Skin epidermis (tissue), 12 donors: ENCODE data around the gene PRDM15.

Experiments
- H3K27ac ChIP-seq, 21 experiments: fragments of 200-600 bp; sonication (generic) in 11 of 21; one replicate each; pipeline ENCODE4 v1.5.0; 2020; ENCODE audit warnings: mild to moderate bottlenecking in 3 of 21, inconsistent platforms in 2 of 21, moderate library complexity in 2 of 21
- H3K4me3 ChIP-seq, 7 experiments: fragments of 200-600 bp; sonication (generic) in 2 of 7; one replicate each; pipeline ENCODE4 v1.5.0; 2020; ENCODE audit warnings: inconsistent platforms in 2 of 7, mild to moderate bottlenecking in 2 of 7, moderate library complexity in 1 of 7

PRDM15 gene

DNA sequence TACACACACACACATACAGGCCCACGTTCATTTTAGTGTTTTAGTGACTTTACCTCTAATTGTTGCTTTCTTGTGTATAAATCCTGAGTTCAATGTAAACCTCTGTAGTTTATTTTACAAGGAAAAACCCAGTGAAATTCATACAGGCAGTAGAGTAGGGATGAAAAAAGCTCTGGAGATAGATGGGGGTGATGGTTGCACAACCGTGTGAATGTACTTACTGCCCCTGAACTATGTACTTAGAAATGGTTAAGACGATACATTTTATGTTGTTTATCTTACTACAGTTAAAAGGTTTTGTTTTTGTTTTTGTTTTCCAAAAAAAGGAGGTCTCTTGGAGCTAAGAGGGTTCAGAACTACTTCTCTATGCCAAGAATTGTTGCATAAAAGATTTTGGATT lies 29.7 kb upstream of the PRDM15 start:
- H3K27ac ChIP-seq, result no peak overlapping the region
- H3K4me3 ChIP-seq, result no peak overlapping the region

DNA sequence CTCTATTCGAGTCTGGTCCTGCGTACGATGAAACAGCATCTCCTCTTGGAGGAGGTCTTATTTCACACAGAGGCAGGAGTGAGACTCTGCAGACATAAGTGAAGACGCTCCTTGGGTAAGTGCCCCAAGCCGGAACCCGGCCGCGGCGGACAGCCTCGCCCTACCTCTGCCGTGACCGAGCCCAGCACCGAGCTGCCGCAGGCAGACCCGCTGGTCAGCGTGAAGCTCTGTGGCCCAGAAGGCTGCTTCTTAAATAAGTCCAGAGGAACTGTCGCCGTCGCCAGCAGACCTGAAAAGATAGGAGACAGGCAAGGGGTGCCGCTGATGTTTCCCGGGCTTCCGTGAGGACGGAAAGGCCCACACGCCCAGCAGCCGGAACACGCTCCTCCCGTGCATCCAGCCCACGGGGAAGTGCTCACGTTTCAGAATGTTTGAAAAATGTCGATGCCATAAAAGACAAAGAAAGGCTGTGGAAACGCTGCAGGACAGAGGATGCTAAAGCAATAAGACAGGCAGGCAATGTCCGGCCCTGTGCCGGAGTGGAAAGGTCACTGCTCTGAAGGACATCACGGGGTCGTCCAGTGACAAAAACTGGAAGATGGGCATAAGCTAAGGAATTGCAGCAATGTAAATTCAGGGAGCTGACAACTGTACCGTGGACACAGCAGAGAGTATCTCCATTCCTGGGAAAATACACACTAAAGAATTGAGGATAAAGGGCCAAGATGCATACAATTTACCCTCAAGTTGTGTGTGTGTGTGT lies 28.5 kb upstream of the PRDM15 start:
- Histone ChIP-seq H3K27ac (no peak overlapping the region), H3K4me3 (no peak overlapping the region)

DNA sequence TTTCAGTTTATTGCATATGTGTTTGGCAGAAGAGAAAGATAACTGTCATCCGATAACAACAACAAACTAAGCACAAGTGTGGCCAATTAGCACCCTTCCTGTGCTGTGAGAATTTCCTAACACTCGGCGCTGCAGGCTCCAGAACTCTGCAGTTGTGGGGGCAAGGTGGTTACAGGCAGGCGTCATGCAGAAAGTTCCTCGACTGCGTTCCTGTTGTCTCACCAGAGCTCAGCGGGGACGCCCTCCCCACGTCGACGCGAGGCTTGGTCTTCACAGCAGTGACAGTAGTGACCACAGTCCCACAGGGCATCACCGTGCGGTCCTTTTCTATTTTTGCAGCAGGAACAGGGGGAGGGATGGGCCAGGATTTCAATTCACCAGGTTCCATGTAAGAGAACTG lies 27.6 kb upstream of the PRDM15 start:
- Histone ChIP-seq H3K4me3 (no peak overlapping the region), H3K27ac (no peak overlapping the region)

DNA sequence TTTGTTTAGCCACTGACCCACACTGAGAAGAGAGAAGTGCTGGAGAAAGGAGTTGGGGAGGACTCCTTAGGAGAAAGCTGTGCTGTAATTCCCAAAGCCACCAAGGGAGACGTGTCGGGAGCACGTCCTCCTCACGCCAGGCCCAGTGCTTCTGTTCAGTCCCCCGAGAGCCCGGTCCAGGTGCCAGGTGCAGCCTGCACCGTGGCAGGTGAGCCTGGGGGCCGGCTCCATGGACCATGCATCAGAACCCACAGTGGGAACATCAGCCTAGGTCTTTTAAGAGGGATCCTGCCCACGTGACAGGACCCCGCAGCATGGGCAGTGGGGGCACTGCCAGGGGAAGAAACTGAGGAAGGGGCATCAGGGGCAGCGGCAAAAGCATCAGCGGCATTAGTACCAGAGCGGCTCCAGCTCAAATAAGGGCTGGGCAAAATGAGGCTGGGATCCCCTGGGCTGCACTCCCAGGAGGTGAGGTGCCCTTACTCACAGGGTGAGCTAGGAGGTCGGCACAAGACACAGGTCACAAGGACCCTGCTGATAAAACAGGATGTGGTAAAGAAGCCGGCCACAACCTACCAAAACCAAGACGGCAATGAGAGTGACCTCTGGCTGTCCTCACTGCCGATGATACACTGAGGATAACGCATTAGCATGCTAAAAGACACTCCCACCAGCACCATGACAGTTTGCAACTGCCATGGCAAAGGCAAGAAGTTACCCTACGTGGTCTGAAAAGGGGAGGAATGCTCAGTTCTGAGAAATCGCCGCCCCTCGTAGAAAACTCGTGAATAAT lies 24.6 kb upstream of the PRDM15 start:
- Histone ChIP-seq H3K4me3 (no peak overlapping the region), H3K27ac (no peak overlapping the region)

DNA sequence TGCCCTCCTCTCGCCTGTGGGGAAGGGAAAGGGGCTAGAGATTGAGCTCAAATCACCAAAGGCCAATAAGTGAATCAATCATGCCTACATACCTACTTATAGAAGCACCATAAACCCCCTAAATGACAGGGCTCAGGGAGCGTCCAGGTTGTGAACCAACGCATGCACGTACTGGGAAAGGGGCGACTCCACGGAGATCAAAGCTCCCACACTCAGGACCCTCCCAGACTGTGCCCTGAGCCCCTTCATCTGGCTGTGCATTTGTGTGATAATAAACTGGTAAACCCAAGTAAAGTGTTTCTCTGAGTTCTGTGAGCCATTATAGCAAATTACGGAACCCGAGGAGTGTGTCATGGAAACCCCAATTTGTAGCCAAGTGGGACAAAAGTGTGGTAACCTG lies 23.8 kb upstream of the PRDM15 start:
- H3K27ac ChIP-seq, result no peak overlapping the region
- H3K4me3 ChIP-seq, result no peak overlapping the region

DNA sequence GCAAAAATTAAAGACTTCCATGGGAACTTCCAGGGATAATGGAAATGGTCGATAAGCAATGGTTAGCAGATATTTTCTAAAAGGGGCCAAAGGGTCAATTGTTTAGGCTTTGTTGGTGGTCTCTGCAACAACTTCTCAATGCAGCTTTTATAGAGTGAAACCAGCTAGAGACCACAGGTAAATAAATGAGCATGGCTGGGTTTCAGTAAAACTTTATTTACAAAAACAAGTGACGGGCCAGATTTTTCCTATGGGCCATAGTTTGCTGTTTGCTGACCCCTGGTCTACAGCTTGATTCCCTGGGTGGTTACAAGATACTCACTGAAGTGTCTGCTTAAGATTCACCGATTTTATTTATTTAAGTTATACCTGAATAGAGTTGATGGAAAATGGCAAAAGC lies 22.6 kb upstream of the PRDM15 start:
- Histone ChIP-seq H3K27ac (no peak overlapping the region), H3K4me3 (no peak overlapping the region)

DNA sequence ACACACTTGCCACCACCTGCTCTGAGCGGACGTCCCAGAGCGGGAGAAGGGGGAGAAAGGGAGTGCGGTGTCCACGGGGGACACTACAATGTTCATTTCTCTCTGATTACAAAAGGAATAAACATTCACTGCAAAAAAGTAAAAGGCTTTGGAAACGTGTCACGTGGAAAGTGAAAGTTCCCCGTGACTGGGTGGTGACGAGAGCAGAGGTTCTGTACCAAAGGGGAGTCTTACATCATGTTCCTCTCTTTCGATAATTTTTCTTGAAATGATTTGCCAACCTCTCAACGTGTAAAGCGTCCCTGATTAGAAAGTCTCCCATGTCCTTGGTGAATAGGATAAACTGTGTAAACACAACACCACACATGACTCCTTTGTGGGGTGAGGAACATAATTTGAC lies 22.0 kb upstream of the PRDM15 start:
- no peak overlapping the region for H3K4me3 ChIP-seq
- H3K27ac ChIP-seq, result no peak overlapping the region

DNA sequence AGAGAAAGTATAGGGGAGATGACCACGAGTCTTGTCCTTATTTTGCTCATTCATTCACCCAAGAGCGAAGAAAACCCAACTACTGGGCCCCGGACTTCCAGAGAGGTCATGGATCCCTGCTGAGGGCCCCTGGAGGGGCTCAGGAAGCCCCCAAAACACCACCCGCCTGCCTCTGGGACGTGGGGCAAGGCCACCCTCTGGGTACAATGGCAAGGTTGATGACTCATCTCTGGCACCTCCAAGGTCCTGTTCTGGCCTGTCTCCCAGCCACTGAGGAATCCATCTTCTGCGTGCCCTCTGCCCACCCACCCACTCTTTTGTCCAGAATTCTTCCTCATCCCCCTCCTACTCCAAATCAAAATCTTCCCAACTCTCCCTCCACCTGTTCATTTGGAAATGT lies 21.3 kb upstream of the PRDM15 start:
- Histone ChIP-seq H3K27ac (no peak overlapping the region), H3K4me3 (no peak overlapping the region)

DNA sequence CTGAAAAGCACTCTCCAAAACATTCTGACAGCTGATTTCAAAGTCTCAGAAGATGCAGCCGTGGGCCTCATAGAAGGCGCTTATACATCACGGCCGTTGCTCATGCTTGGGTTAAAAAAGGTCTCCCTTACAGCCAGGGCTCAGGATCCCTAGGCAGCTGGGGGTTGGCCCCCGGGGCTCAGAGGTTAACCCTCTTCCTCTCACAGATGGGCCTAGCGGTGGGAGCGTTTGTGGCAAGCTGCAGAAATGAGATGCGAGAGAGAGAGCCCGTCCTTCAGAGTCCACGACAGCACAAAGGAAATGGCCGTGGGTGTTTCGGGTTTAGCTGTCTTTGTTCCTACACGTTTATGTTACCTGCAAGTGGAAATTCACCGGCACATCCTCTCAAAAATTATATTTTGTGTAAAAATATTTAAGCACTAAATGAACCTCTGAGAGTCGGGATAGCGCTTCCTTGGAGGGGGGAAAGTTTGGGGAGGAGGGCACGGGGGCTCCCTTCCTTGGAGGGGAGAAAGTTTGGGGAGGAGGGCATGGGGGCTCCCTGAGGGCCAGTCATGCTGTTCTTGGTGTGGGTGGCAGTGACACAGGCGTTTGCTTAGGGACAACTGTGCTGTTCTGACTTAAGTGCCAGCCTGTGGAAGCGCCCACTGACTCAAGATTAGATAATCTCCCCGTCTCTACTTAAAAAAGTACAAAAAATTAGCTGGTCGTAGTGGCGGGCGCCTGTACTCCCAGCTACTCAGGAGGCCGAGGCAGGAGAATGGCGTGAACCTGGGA lies 20.5 kb upstream of the PRDM15 start:
- H3K4me3 ChIP-seq, result no peak overlapping the region
- peak overlapping the region in 1 of 21 experiments; percentile 53 for H3K27ac ChIP-seq

DNA sequence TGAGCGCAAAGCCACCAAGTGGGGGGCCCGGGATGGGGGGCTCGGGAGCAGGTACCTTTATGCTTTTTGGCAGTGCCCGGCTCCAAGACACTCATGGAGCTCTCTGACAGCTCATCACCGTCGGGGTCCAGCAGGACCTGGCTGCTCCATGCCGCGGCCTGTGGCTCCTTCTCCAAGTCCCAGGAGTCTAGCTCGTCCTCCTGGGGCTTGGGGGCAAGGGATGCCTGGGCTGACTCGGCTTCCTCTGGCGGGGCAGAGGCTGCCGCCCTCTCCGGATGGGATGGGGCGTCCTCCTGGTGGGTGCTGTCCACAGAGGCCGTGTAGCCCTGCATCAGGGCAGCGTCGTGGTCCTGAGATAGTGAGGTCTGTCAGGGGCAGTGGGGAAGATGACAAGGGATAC lies 19.9 kb upstream of the PRDM15 start:
- no peak overlapping the region for H3K4me3 ChIP-seq
- H3K27ac ChIP-seq, result peak overlapping the region in 1 of 21 experiments; percentile 0

DNA sequence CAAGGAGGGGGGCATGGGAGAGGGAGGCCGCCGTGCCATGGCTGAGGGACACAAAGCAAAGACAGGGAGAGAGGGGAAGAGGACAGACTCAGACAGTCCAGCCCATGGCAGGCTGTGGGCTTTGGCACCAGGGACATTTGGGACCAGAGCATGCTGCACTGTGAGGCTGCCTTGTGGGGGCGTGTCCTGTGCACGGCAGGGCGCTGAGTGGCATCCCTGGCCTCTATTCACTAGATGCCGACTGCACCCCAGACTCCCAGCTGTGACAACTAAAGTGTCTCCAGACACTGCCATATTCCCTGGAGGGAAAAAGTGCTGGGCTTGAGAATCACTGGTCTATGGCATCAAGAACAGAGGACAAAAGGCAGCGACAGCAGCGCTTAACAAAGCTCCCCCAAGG lies 18.6 kb upstream of the PRDM15 start:
- Histone ChIP-seq H3K4me3 (no peak overlapping the region), H3K27ac (no peak overlapping the region)

DNA sequence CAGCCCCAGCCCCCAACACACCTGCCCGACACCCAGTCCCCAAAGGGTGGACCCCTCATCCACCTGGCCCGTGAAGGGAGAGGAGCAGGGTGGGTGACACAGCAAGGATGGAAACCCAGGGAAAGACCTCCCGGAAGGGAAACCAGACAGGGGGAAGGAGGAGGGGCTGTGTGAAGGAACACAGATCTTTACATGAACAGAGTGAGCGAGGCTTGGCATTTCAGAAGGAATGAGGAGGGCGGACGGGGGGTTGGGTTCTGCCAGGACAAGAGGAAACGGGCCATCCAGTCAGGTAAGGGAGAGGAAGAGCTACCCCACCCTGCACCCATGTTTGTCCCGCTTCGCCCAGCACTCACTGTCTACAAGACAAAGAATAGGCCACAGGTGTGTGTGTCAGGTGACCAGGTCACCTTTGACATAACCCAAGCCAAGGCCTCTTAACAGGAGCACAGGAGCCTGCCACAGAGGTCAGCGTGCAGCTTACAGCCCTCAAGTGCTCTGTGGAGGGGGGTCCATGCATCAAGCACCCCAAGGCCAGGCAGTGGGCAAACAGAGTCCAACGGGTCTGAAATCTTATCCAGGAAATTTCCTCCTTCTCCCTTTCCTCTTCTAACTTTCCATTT lies 18.0 kb upstream of the PRDM15 start:
- no peak overlapping the region for H3K27ac ChIP-seq
- H3K4me3 ChIP-seq, result no peak overlapping the region

DNA sequence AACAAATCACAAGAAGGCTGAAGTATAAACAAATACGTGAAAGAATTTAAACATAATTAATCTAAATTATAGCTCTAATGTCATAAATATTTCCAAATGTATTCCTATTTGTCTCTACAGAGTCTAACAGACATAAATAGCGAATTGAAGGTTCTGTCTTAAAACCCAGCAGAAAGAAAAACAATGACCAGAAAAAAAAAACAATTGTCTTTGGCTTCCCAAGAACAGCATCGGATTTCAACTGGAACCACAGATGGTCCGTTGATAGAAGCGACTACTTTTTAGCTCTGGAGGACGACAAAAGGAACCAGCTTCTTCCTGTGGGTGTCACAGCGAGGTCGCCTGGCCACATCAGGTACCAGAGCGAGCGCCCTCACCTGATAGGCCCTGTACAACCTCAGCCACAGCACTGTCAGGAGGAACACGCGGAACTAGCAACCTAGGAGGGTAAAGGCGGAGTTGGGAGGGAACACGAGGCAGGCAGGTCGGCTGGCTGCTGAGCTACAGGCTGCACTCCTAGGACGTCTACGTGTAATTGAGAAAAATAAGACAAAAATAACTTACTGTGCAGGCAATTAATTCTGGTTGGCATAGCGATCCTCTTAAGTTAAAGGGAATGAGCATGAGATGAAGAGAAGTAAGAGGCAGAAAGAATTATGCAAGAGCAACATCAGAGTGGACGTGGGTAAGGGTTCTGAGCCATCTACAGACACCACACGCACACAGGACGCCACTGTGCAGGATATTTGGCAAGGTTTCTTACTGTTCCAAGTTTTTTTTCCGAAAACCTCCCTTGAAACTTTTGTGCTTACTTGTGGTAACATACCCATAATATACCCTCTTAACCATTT lies 16.7 kb upstream of the PRDM15 start:
- Histone ChIP-seq H3K4me3 (no peak overlapping the region), H3K27ac (no peak overlapping the region)

DNA sequence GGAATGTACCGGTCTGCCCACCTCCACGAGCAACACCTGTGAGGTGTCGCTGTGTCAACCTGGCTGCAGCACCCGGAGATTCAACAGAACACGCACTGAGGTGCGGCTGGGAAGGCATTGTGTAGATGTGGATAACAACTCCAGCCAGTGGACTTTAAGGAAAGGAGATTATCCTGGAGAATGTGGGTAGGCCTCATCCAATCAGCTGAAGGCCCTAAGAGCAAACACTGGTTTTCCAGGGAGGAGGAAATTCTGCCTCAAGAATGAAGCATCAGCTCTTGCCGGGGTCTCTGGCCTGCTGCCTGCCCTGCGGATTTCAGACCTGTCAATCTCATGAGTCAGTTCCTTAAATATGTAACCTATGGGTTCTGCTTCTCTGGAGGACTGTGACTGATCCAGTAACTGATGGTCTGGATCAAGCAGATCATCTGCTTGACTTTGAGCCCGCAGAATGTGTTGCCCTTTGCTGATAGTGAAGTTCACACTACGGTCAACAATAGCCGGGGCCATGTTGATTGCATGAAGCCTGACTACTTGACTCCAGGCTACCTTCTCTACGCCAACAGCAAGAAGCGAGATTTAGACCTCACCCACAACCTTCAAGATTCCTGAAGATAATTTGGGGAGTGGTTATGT lies 15.9 kb upstream of the PRDM15 start:
- Histone ChIP-seq H3K27ac (no peak overlapping the region), H3K4me3 (no peak overlapping the region)

DNA sequence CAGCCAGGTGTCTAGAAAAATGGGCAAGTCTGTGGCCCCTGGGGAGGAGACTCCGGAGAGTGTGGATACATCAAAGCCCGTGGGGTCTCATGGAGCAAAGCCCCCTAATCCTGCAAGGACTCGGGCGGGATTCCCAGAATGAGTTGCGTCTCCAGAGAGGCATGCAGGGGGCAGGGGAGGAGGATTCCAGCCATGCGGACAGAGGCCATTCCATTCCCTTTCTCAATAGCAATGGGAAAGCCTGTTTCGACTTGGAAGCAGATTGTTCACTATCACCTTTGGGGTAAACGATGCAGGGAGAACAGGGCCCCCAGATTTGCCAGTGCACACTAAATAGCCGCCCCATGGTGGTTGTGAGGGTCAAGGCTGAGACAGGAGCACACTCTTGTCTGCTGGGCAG lies 15.4 kb upstream of the PRDM15 start:
- Histone ChIP-seq H3K4me3 (no peak overlapping the region), H3K27ac (no peak overlapping the region)

DNA sequence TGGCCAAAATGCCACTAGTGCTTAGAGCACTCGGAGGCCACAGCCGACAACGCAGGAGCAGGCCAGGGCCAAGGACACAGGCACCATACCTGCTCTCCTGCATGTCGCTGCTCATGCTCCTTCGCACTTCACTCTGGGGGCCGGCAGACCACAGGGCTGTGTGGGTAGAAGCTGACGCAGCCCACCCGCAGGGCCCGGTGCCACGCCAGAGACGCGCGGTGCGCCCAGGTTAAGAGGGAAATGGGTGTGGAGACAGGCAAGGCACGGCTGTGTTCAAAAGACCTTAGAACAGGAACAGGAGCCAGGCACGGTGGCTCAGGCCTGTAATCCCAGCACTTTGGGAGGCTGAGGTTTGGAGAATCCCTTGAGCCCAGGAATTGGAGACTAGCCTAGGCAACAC lies 13.6 kb upstream of the PRDM15 start:
- H3K4me3 ChIP-seq, result no peak overlapping the region
- no peak overlapping the region for H3K27ac ChIP-seq

DNA sequence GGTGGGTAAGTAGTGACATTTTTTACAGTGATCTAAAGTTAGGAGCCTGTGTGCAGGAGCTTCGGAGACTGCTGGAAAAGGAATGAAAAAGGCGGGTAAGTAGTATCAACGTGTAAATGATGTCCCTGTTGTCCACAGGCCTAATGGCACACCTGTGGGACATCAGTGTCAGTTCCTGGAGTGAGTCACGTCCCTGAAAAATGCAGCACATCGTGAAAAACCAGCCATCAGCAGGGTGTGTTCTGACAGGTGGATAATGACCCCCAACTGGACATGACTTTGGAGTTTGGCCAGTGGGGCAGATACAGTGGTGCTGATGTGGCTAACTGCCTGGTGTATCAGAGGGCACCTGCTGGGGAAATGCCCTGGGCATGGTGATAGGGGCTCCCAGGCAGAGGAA lies 12.0 kb upstream of the PRDM15 start:
- Histone ChIP-seq H3K4me3 (no peak overlapping the region), H3K27ac (no peak overlapping the region)

DNA sequence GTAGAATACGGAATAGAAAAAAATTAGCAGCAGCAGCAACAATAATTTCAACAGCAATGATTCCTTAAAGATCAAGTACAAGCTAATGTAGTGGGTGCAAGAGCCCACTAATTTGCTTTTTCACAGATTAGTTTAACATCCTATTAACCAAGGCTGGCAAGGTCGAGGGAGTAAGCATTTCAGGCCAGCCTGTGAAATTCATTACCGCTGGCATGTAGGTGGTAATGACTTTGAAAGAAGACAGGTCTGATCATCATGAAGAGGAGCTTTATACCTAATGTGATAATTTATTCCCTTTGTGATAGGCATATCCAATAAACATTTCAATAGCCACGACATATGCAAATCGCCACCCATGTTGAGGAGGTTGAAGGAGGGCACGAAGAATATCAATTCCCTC lies 11.2 kb upstream of the PRDM15 start:
- Histone ChIP-seq H3K4me3 (no peak overlapping the region), H3K27ac (no peak overlapping the region)
